SK-N-SH treated with all-trans-retinoic acid at 6 μM for 48 hours (cell line): ENCODE measurements around the gene ESRRA.
"Not testable (repeated sequence)": the region's sequence is repeated elsewhere in the genome, so short reads cannot be mapped to it uniquely, and the experiment has no call there.

Experiments used
- RARB ChIP-seq: fragments of 250-450 bp; sonication (Bioruptor Pico); IDR thresholded peaks from 2 replicates; pipeline ENCODE4 v1.8.0; 2021; ENCODE audit warnings: mild to moderate bottlenecking, moderate library complexity
- TF ChIP-seq, protein P1 (sequence below): fragments of 250-450 bp; sonication (Bioruptor Pico); IDR thresholded peaks from 2 replicates; pipeline ENCODE4 v1.5.0; 2020; ENCODE audit warnings: mild to moderate bottlenecking, moderate library complexity
- TF ChIP-seq, protein P2 (sequence below): fragments of 250-450 bp; sonication (Bioruptor Pico); IDR thresholded peaks from 2 replicates; pipeline ENCODE4 v1.8.0; 2020; ENCODE audit warnings: mild to moderate bottlenecking, moderate library complexity, borderline replicate concordance

DNA sequence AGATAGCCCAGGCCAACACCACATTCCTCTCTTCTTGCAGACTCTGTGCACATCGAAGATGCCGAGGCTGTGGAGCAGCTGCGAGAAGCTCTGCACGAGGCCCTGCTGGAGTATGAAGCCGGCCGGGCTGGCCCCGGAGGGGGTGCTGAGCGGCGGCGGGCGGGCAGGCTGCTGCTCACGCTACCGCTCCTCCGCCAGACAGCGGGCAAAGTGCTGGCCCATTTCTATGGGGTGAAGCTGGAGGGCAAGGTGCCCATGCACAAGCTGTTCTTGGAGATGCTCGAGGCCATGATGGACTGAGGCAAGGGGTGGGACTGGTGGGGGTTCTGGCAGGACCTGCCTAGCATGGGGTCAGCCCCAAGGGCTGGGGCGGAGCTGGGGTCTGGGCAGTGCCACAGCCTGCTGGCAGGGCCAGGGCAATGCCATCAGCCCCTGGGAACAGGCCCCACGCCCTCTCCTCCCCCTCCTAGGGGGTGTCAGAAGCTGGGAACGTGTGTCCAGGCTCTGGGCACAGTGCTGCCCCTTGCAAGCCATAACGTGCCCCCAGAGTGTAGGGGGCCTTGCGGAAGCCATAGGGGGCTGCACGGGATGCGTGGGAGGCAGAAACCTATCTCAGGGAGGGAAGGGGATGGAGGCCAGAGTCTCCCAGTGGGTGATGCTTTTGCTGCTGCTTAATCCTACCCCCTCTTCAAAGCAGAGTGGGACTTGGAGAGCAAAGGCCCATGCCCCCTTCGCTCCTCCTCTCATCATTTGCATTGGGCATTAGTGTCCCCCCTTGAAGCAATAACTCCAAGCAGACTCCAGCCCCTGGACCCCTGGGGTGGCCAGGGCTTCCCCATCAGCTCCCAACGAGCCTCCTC lies 10.6 kb downstream of the ESRRA start:
- TF ChIP-seq, protein P1, sequence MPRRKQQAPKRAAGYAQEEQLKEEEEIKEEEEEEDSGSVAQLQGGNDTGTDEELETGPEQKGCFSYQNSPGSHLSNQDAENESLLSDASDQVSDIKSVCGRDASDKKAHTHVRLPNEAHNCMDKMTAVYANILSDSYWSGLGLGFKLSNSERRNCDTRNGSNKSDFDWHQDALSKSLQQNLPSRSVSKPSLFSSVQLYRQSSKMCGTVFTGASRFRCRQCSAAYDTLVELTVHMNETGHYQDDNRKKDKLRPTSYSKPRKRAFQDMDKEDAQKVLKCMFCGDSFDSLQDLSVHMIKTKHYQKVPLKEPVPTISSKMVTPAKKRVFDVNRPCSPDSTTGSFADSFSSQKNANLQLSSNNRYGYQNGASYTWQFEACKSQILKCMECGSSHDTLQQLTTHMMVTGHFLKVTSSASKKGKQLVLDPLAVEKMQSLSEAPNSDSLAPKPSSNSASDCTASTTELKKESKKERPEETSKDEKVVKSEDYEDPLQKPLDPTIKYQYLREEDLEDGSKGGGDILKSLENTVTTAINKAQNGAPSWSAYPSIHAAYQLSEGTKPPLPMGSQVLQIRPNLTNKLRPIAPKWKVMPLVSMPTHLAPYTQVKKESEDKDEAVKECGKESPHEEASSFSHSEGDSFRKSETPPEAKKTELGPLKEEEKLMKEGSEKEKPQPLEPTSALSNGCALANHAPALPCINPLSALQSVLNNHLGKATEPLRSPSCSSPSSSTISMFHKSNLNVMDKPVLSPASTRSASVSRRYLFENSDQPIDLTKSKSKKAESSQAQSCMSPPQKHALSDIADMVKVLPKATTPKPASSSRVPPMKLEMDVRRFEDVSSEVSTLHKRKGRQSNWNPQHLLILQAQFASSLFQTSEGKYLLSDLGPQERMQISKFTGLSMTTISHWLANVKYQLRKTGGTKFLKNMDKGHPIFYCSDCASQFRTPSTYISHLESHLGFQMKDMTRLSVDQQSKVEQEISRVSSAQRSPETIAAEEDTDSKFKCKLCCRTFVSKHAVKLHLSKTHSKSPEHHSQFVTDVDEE (CRISPR knock-in tag) = not testable (repeated sequence)
- not testable (repeated sequence) for TF ChIP-seq RARB
- TF ChIP-seq, protein P2, sequence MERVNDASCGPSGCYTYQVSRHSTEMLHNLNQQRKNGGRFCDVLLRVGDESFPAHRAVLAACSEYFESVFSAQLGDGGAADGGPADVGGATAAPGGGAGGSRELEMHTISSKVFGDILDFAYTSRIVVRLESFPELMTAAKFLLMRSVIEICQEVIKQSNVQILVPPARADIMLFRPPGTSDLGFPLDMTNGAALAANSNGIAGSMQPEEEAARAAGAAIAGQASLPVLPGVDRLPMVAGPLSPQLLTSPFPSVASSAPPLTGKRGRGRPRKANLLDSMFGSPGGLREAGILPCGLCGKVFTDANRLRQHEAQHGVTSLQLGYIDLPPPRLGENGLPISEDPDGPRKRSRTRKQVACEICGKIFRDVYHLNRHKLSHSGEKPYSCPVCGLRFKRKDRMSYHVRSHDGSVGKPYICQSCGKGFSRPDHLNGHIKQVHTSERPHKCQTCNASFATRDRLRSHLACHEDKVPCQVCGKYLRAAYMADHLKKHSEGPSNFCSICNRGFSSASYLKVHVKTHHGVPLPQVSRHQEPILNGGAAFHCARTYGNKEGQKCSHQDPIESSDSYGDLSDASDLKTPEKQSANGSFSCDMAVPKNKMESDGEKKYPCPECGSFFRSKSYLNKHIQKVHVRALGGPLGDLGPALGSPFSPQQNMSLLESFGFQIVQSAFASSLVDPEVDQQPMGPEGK (CRISPR knock-in tag) = not testable (repeated sequence)
